Kidney (tissue), 14 donors: ENCODE results near the gene PHF23. TPM values are rescaled to one million over a fixed set of nuclear protein-coding genes. Genes with fewer than 3 reads are reported as not detected.

Source experiments
- DNase-seq, 5 donors: peaks; one replicate each; pipeline ENCODE4 v3.0.0-alpha.2; 2013 to 2020
- FAIRE-seq: peaks from 2 replicates; lab custom pipeline; 2012; peaks lifted over from hg19 to GRCh38; lab: Jason Lieb, UNC
- H3K27ac ChIP-seq, 2 donors: one replicate each; pipeline ENCODE4 v1.7.0; 2013; ENCODE audit warnings: low read depth in 2 of 2, low read length in 2 of 2, inconsistent platforms in 1 of 2
- H3K27me3 ChIP-seq: one replicate; pipeline ENCODE4 v1.7.1; 2013; ENCODE audit warnings: low read length, inconsistent platforms; ENCODE audit not compliant: control insufficient read depth, insufficient read depth
- H3K36me3 ChIP-seq, 3 donors: one replicate each; pipeline versions ENCODE4 v1.7.0 to v1.7.1; 2013; ENCODE audit warnings: low read length in 3 of 3, control low read depth in 1 of 3, inconsistent platforms in 1 of 3; ENCODE audit not compliant: insufficient read depth in 3 of 3, control insufficient read depth in 2 of 3
- H3K4me1 ChIP-seq, 3 donors: one replicate each; pipeline versions ENCODE4 v1.7.0 to v1.7.1; 2013; ENCODE audit warnings: low read length in 3 of 3, inconsistent platforms in 1 of 3, low read depth in 1 of 3; ENCODE audit not compliant: control insufficient read depth in 2 of 3, insufficient read depth in 2 of 3
- H3K4me3 ChIP-seq, 3 donors: one replicate each; pipeline versions ENCODE4 v1.7.0 to v1.8.1; 2013; ENCODE audit warnings: low read length in 3 of 3, control low read depth in 1 of 3, inconsistent platforms in 1 of 3
- H3K9ac ChIP-seq, 3 donors: one replicate each; pipeline versions ENCODE4 v1.7.0 to v1.7.1; 2013; ENCODE audit warnings: low read length in 3 of 3, control low read depth in 1 of 3, inconsistent platforms in 1 of 3
- H3K9me3 ChIP-seq, 3 donors: one replicate each; pipeline versions ENCODE4 v1.7.0 to v1.7.1; 2013; ENCODE audit warnings: low read length in 3 of 3, control low read depth in 1 of 3, inconsistent platforms in 1 of 3; ENCODE audit not compliant: control insufficient read depth in 2 of 3, insufficient read depth in 1 of 3
- intact Hi-C: fragments of 100-400 bp; cut with DNase I; formaldehyde crosslinking; loops from one replicate; pipeline ENCODE4 v1.11.1; 2022
- polyA plus RNA-seq: library from polyadenylated mRNA; stranded (reverse); fragments of 350-450 nt; fragmentation: Illumina TruSeq; extraction: RNeasy Lipid Tissue Mini Kit (QIAGEN cat#74804); gene quantifications from one replicate; pipeline ENCODE4 v1.2.3, GENCODE V29; 2014; ENCODE audit warnings: low read depth, low replicate concordance; ENCODE audit not compliant: insufficient read depth
- total RNA-seq: library from RNA; stranded (reverse); fragmentation: NEBNext Ultra II Directional; extraction: Animal tissue kit (Norgen Biotek cat#: 25700); gene quantifications from one replicate; pipeline ENCODE4 v1.2.1, GENCODE V29; 2021
- TF ChIP-seq, protein P1 (sequence below): IDR thresholded peaks from 3 replicates; pipeline ENCODE4 v1.5.1; 2012; ENCODE audit warnings: mild to moderate bottlenecking, moderate library complexity, borderline replicate concordance; ENCODE audit not compliant: insufficient read depth; ENCODE audit errors: extremely low read depth
- donor health status: control.
- donor health status: control.
- donor health status: control.
- donor health status: control.
- donor health status: control.
- donor health status: DM: yes; HTN: yes; CAD: no.
- donor health status: Normal renal cell carcinoma (clear cell type).

Gene PHF23
- total and polyA plus RNA-seq, 2 donors from 2014 or later = 28.1 to 48.5 TPM

DNA sequence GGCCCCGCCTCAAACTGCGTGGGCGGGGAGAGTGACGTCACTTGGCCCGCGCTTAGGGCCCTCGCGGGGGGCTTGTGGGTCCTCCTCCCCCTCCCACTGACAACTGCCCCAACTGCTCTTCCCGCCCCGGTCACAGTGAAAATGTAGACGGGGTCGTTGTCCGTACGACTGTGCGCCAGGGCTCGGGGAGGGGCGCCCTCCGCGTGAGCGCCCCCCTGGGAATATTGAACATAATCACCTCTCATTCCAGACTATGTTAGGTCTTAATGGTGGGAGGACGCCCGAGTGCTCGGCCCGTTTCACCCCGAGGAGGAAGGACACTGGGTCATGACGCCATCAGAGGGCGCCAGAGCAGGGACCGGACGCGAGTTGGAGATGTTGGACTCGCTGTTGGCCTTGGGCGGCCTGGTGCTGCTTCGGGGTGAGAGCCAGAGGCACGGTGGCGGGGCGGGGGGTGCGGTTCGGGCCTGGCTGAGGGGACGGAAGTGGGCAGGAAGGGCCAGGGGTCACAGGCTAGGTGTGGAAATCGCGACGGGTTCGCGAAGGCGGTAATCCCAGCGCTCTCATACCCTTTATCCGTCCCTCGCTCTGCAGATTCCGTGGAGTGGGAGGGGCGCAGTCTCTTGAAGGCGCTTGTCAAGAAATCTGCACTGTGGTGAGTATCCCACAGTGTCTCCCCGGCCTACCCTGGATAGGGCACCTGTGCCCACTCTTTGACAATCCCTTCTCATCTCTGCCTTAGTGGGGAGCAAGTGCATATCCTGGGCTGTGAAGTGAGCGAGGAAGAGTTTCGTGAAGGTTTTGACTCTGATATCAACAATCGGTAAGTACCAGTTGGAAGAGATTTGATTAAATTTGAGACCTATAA is 13.2 kb upstream of the PHF23 start, which contains the start of gene ELP5:
Gene ELP5 (plus strand): TSS at position 40 of the 868 bp plus-strand sequence. CDS start 336 bp downstream, at position 376.
- intact Hi-C loops = no loop called here
- Histone ChIP-seq H3K27ac (peak within 1 kb of the TSS; percentile 99 to 100), H3K9ac (peak within 1 kb of the TSS; percentile 57 to 97 (median 91)), H3K27me3 (no peaks in the 10 kb centered on the region), H3K4me3 (peak within 1 kb of the TSS; percentile 73 to 90 (median 86)), H3K36me3 (peaks cover 0 to 19% (median 6%) of the 10 kb centered on the region in 3 donors), H3K9me3 (no peaks in the 10 kb centered on the region), H3K4me1 (peaks cover 5 to 25% (median 19%) of the 10 kb centered on the region in 3 donors)
- TF ChIP-seq, protein P1, sequence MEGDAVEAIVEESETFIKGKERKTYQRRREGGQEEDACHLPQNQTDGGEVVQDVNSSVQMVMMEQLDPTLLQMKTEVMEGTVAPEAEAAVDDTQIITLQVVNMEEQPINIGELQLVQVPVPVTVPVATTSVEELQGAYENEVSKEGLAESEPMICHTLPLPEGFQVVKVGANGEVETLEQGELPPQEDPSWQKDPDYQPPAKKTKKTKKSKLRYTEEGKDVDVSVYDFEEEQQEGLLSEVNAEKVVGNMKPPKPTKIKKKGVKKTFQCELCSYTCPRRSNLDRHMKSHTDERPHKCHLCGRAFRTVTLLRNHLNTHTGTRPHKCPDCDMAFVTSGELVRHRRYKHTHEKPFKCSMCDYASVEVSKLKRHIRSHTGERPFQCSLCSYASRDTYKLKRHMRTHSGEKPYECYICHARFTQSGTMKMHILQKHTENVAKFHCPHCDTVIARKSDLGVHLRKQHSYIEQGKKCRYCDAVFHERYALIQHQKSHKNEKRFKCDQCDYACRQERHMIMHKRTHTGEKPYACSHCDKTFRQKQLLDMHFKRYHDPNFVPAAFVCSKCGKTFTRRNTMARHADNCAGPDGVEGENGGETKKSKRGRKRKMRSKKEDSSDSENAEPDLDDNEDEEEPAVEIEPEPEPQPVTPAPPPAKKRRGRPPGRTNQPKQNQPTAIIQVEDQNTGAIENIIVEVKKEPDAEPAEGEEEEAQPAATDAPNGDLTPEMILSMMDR = peak; percentile 31
- no peak for FAIRE-seq
- DNase-seq = peak; percentile 95 to 100 (median 97)

DNA sequence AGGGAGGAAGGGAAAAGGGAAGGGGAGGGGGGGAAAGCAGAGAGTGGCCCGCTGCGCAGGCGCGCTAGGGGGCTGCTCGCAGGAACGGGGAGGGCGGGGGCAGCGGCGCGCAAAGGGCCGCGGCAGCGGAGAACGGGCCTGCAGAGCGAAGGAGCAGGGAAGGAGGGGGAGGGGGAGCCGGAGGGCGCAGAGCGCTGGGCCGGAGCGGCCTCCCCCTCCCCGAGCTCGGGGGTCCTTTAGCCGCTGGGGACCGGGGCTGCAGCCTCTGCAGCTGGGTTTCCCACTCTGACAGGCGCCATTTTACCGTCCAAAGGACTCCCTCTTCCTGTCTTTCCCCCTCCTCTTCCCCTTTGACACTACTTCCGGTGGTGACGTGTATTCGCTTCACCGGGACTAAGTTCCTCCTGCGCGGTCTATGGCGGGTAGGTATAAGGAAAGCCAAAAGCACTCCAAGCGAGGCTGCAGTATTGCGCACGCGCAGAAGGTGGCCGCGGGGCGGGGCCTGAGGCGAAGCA is 12.5 kb upstream of the PHF23 start, which contains the start of gene CTDNEP1:
Gene CTDNEP1 (minus strand): TSS at position 74 of the 515 bp plus-strand sequence. CDS start 438 bp downstream, outside the sequence.
- H3K27ac ChIP-seq = peak within 1 kb of the TSS; percentile 99 to 100
- peak within 1 kb of the TSS; percentile 57 to 97 (median 91) for H3K9ac ChIP-seq
- FAIRE-seq (peak; percentile 93), DNase-seq (peak in 4 of 5 donors; percentile 99 to 100 (median 100))
- H3K36me3 ChIP-seq = peaks cover 0 to 13% (median 7%) of the 10 kb centered on the region in 3 donors
- H3K27me3 ChIP-seq = no peaks in the 10 kb centered on the region
- H3K4me1 ChIP-seq = peaks cover 5 to 25% (median 19%) of the 10 kb centered on the region in 3 donors
- TF ChIP-seq, protein P1 = no peak
- no peaks in the 10 kb centered on the region for H3K9me3 ChIP-seq
- peak within 1 kb of the TSS; percentile 73 to 90 (median 86) for H3K4me3 ChIP-seq
- intact Hi-C loops = no loop called here

DNA sequence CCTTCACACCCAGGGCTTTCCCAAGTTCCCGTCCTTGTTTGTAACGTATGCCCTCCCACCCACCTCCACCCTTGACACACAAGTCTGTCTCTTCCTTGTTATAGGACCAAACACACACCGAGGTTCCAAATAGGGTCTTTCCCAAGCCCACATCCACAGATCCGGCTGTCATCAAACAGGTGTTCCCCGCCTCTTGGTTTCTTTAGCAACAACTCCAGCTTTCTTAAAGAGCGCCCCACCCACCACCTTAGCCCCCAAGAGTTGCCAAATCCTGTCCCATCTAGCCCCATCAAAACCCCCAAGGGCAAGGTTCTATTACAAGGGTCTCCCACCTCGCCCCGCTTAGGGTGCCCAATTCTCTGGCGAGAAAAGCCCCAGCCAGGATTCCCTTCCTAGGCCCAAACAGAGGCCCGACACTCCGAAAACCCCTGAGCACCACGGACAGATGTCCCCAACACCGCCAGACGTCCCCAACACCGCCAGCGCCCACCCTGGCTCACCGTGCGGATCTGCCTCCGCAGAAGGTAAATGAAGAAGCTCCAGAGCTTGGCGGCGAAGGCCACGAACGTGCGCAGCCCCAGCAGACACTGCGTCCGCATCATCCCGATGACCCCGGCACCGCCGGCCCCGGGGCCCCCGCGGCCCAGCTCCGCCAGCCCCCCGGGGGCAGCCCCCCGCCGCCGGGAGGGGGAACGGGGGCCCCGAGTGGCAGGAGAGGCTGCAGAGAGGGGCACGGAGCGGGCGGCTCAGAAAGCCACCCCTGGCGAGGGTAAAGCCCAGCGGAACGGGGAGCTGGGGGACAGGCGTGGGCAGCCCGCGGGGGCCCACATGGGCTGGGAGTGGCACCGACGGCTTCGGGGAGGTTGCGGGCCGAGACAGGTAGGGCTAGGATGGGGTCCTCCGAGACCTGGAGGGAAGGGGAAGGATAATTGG is 11.7 kb upstream of the PHF23 start:
- H3K27ac ChIP-seq = peak overlapping the region; percentile 99 to 100
- TF ChIP-seq, protein P1 = no peak
- peak overlapping the region; percentile 62 to 86 (median 73) for H3K4me3 ChIP-seq
- H3K36me3 ChIP-seq = peaks cover 3 to 21% (median 10%) of the 10 kb centered on the region in 3 donors
- FAIRE-seq = no peak
- H3K9me3 ChIP-seq = no peaks in the 10 kb centered on the region
- peak in 2 of 5 donors; percentile 35 to 72 for DNase-seq
- intact Hi-C loops = no loop called here
- peaks cover 5 to 25% (median 19%) of the 10 kb centered on the region in 3 donors for H3K4me1 ChIP-seq
- peak overlapping the region; percentile 57 to 97 (median 91) for H3K9ac ChIP-seq
- H3K27me3 ChIP-seq = no peaks in the 10 kb centered on the region
